Measurements from ENCODE around the gene STARD13. TPM values are rescaled to one million over a fixed set of nuclear protein-coding genes. Genes with fewer than 3 reads are reported as not detected.

Gene STARD13
- total RNA-seq, 4 donors from 2014 or later = 9.5 to 33.9 (median 30.3) TPM

DNA sequence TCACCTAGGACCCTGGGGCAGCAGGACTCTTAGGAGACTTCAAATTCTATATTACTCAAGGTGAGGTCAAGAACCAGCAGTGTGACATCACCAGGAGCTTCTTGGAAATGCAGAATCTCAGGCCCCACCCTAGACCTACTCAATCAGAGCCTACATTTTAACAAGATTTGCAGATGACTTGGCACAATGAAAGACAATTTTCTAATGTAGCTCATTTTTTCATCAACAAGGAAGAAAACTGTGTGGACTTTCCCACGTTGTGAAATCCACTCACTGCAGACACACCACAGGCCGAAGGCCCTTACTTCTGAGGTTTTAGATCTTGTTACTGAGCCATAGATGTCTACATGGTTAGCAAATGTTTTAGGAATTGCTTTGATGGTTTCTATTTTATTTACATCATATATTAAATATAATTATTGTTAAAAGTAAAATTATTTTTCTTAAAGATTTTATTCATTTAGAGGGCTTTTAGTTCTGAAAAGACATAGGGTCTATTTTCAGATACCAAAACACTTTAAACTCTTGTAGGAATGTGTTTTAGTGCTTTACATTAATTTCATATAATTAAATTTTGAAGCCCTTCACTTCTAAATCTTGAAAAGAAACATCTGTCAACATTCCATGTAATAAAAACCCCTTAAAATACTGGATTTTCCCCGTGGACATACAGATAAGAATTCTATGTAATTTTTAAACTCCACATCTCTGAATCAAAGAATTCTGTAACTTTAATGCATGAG, 18.5 kb upstream of the STARD13 start:
- Histone ChIP-seq H3K4me1 (no peaks in the 10 kb centered on the region), H3K9me3 (no peaks in the 10 kb centered on the region), H3K27ac (no peak overlapping the region), H3K27me3 (no peaks in the 10 kb centered on the region), H3K4me3 (no peak overlapping the region), H3K36me3 (no peaks in the 10 kb centered on the region)
- no peak for TF ChIP-seq POLR2A (IDR thresholded peaks at IDR 0.05)
- no peak for TF ChIP-seq CTCF (IDR thresholded peaks at IDR 0.05)
- no peak for DNase-seq

GRCh38 chr13:33299626-33300025, 14.1 kb upstream of the STARD13 start:
- Histone ChIP-seq H3K4me1 (no peaks in the 10 kb centered on the region), H3K27ac (no peak overlapping the region), H3K36me3 (no peaks in the 10 kb centered on the region), H3K4me3 (no peak overlapping the region), H3K9me3 (no peaks in the 10 kb centered on the region), H3K27me3 (no peaks in the 10 kb centered on the region)
- DNase-seq = no peak
- TF ChIP-seq POLR2A (IDR thresholded peaks at IDR 0.05) (no peak), CTCF (IDR thresholded peaks at IDR 0.05) (no peak)

GRCh38 chr13:33296793-33297425, 11.4 kb upstream of the STARD13 start:
- no peak for DNase-seq
- no peak overlapping the region for H3K27ac ChIP-seq
- H3K9me3 ChIP-seq = no peaks in the 10 kb centered on the region
- H3K4me3 ChIP-seq = no peak overlapping the region
- H3K36me3 ChIP-seq = no peaks in the 10 kb centered on the region
- no peak for TF ChIP-seq CTCF (IDR thresholded peaks at IDR 0.05)
- no peak for TF ChIP-seq POLR2A (IDR thresholded peaks at IDR 0.05)
- H3K4me1 ChIP-seq = no peaks in the 10 kb centered on the region
- no peaks in the 10 kb centered on the region for H3K27me3 ChIP-seq

DNA sequence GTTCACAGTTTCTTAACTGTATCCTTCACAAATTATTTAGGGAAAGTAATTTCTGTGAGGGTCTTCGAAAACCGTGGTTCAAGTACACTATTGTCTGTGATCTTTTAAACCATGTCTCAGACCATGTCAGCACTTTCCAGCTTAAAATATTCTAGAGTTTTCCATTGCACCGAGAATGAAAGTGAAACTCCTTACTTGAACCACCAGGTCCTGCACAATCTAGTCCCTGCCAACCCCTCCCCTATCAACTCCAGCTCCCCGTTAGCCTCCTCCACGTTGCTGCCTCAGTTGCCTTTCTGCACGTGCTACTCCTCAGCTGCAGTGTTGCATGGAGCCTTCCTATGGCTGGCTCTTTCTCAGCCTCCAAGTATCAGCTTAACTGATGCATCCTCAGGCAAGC, 7.2 kb upstream of the STARD13 start:
- no peaks in the 10 kb centered on the region for H3K9me3 ChIP-seq
- no peaks in the 10 kb centered on the region for H3K4me1 ChIP-seq
- H3K27me3 ChIP-seq = no peaks in the 10 kb centered on the region
- H3K36me3 ChIP-seq = no peaks in the 10 kb centered on the region
- DNase-seq = no peak
- TF ChIP-seq POLR2A (IDR thresholded peaks at IDR 0.05) (no peak), CTCF (IDR thresholded peaks at IDR 0.05) (no peak)
- H3K4me3 ChIP-seq = peak overlapping the region in 2 of 4 donors; percentile 6 to 30
- no peak overlapping the region for H3K27ac ChIP-seq

DNA sequence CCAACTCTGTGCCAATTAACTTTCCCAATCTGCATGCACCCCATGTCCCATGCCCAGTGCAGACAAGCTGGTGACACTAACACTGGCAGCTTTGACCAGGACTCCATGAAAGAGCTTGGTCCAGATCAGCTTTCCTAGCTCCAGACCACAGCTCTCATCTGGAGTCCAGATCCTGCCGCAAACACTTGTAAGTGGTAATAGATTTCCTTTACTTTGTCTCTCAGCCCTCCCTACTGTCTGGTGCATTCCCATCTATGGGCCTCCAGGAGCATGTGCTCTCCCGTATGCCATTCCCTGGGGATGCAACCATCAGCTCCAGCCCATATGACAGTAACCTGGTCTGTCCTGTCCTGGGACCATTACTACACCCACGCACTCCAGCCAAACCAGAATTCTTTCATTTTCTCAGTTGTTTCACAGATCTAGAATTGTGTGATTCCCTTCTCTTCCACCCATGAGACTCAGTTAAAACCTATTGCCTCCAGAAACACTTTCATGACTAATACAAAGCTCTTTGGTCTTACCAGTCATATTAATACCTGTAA, 4.9 kb upstream of the STARD13 start:
- no peak for TF ChIP-seq CTCF (IDR thresholded peaks at IDR 0.05)
- no peak for TF ChIP-seq POLR2A (IDR thresholded peaks at IDR 0.05)
- no peak for DNase-seq
- Histone ChIP-seq H3K36me3 (no peaks in the 10 kb centered on the region), H3K9me3 (no peaks in the 10 kb centered on the region), H3K4me1 (peaks cover 0 to 3% (median 0%) of the 10 kb centered on the region in 4 donors), H3K4me3 (no peak overlapping the region), H3K27me3 (no peaks in the 10 kb centered on the region), H3K27ac (no peak overlapping the region)
